ENCODE results near the gene TMOD3. TPM values are rescaled to one million over a fixed set of nuclear protein-coding genes. Genes with fewer than 3 reads are reported as not detected.

TMOD3 gene
- total RNA-seq, 6 experiments from 2014 or later, result 56.4 to 68.8 (median 59.9) TPM

- H3K36me3 Mint-ChIP-seq (ENCODE audit: low read depth), result peaks cover 42% of the 10 kb centered on the region
- no peak overlapping the region for H3K4me3 Mint-ChIP-seq
- TF ChIP-seq CTCF (IDR thresholded peaks at IDR 0.05), result no peak
- no peaks in the 10 kb centered on the region for H3K9me3 Mint-ChIP-seq
- no peaks in the 10 kb centered on the region; the same call in 1 of the 2 replicates for H3K27me3 Mint-ChIP-seq (ENCODE audit: insufficient read depth)
- no peak for DNase-seq
- H3K27ac Mint-ChIP-seq, result no peak overlapping the region
- H3K4me1 Mint-ChIP-seq (ENCODE audit: low read depth), result no peaks in the 10 kb centered on the region
These were observed 117.7 kb downstream of the TMOD3 start for GRCh38 chr15:51947124-51947523.

GRCh38 chr15:51952805-51953204, 123.4 kb downstream of the TMOD3 start:
- H3K4me3 Mint-ChIP-seq, result no peak overlapping the region
- no peak for DNase-seq
- H3K27me3 Mint-ChIP-seq (ENCODE audit: insufficient read depth), result no peaks in the 10 kb centered on the region
- H3K27ac Mint-ChIP-seq, result no peak overlapping the region
- no peaks in the 10 kb centered on the region for H3K4me1 Mint-ChIP-seq (ENCODE audit: low read depth)
- no peaks in the 10 kb centered on the region for H3K9me3 Mint-ChIP-seq
- no peak for TF ChIP-seq CTCF (IDR thresholded peaks at IDR 0.05)
- peaks cover 28% of the 10 kb centered on the region for H3K36me3 Mint-ChIP-seq (ENCODE audit: low read depth)

GRCh38 chr15:51955504-51955903, 126.1 kb downstream of the TMOD3 start:
- Mint-ChIP-seq H3K27ac (no peak overlapping the region), H3K4me1 (ENCODE audit: low read depth) (no peaks in the 10 kb centered on the region), H3K4me3 (no peak overlapping the region), H3K27me3 (ENCODE audit: insufficient read depth) (no peaks in the 10 kb centered on the region), H3K9me3 (no peaks in the 10 kb centered on the region), H3K36me3 (ENCODE audit: low read depth) (peaks cover 29% of the 10 kb centered on the region)
- TF ChIP-seq CTCF (IDR thresholded peaks at IDR 0.05), result no peak
- no peak for DNase-seq

Other genes starting within 250 kb of the TMOD3 start
- gene DMXL2, start 206.9 kb upstream of the TMOD3 start, total RNA-seq (2021; fragmentation: NEBNext Ultra II Directional; extraction: Animal tissue kit (Norgen Biotek cat#: 25700)), result 10 to 100 TPM; 10.1 to 12.5 (median 10.7) TPM
- gene SCG3, start 148.2 kb upstream of the TMOD3 start, total RNA-seq (2021; fragmentation: NEBNext Ultra II Directional; extraction: Animal tissue kit (Norgen Biotek cat#: 25700)), result not detected
- 10 to 100 TPM; 10.0 to 16.5 (median 12.7) TPM for gene LYSMD2, start 92.0 kb upstream of the TMOD3 start, total RNA-seq (2021; fragmentation: NEBNext Ultra II Directional; extraction: Animal tissue kit (Norgen Biotek cat#: 25700))
- gene TMOD2, start 78.1 kb upstream of the TMOD3 start, total RNA-seq (2021; fragmentation: NEBNext Ultra II Directional; extraction: Animal tissue kit (Norgen Biotek cat#: 25700)), result 10 to 100 TPM; 11.0 to 14.9 (median 13.5) TPM
- 10 to 100 TPM; 22.2 to 30.9 (median 27.5) TPM for gene LEO1, start 142.1 kb downstream of the TMOD3 start, total RNA-seq (2021; fragmentation: NEBNext Ultra II Directional; extraction: Animal tissue kit (Norgen Biotek cat#: 25700))
- gene MAPK6, start 189.6 kb downstream of the TMOD3 start, total RNA-seq (2021; fragmentation: NEBNext Ultra II Directional; extraction: Animal tissue kit (Norgen Biotek cat#: 25700)), result 10 to 100 TPM; 43.0 to 61.9 (median 54.6) TPM